Measurements from ENCODE around the gene PPP4R4. TPM values are rescaled to one million over a fixed set of nuclear protein-coding genes. Genes with fewer than 3 reads are reported as not detected.

The PPP4R4 gene
- total RNA-seq, 1 experiment from 2014 or later = 5.5 TPM

- intact Hi-C loops (cut with micrococcal nuclease) = no loop called here
- Histone ChIP-seq H3K4me1 (ENCODE audit: control insufficient read depth in 1 of 2, insufficient read depth in 2 of 2, low read length in 2 of 2) (no peaks in the 10 kb centered on the region), H3K9ac (ENCODE audit: low read length) (no peak overlapping the region), H3K36me3 (ENCODE audit: control insufficient read depth in 1 of 2, insufficient read depth in 2 of 2, low read length in 2 of 2) (no peaks in the 10 kb centered on the region), H3K9me3 (ENCODE audit: control insufficient read depth in 1 of 2, insufficient read depth in 1 of 2, low read depth in 1 of 2, low read length in 2 of 2) (peaks cover 0 to 7% of the 10 kb centered on the region in 2 experiments; a peak in 1 of 4 replicates), H4K20me1 (ENCODE audit: insufficient read depth) (no peaks in the 10 kb centered on the region), H3K4me2 (ENCODE audit: low read length) (no peak overlapping the region), H3K27me3 (ENCODE audit: insufficient read depth, low read length) (no peaks in the 10 kb centered on the region), H3K27ac (ENCODE audit: low read depth, low read length) (no peak overlapping the region), H3K9me2 (ENCODE audit: insufficient read depth) (no peaks in the 10 kb centered on the region), H2AFZ (ENCODE audit: low read depth, low read length, poor library complexity, severe bottlenecking) (no peak overlapping the region), H3K4me3 (replicated peaks in 1 of 2; ENCODE audit: low read depth in 1 of 2, low read length in 2 of 2) (no peak overlapping the region), H3K79me2 (ENCODE audit: insufficient read depth, low read length) (no peaks in the 10 kb centered on the region)
- CTCF ChIA-PET = no interaction called here
- BruUV-seq (replicated peaks) = no TSS peak
- RAD21 ChIA-PET (ENCODE audit: low non-redundant PET in 1 of 2, low total read pairs in 2 of 2, uncharacterized antibody in 2 of 2, unreplicated experiment in 2 of 2) = no interaction called here
- no peak for ATAC-seq
- POLR2A ChIA-PET = no interaction called here
- DNase-seq (ENCODE audit: low read depth, low spot score) = no peak
- TF ChIP-seq CTCF (IDR thresholded peaks at IDR 0.05 in 2 of 3, conservative IDR thresholded peaks at IDR 0.05 in 1 of 3; ENCODE audit: borderline replicate concordance in 1 of 3, insufficient read depth in 1 of 3, low read depth in 2 of 3, low read length in 2 of 3) = no peak
- no peak for TF ChIP-seq CBX3 (IDR thresholded peaks at IDR 0.05; ENCODE audit: low read depth)
- no peak for TF ChIP-seq EZH2phosphoT487 (IDR thresholded peaks at IDR 0.05; ENCODE audit: borderline replicate concordance)
- no peak for TF ChIP-seq POLR2AphosphoS5 (IDR thresholded peaks at IDR 0.05; ENCODE audit: low read depth, low read length)
- no peak for TF ChIP-seq TCF7L2 (IDR thresholded peaks at IDR 0.05; ENCODE audit: borderline replicate concordance, extremely low read depth, insufficient read depth, insufficient read length)
- TF ChIP-seq SP1 (IDR thresholded peaks at IDR 0.05; ENCODE audit: low read depth) = no peak
- TF ChIP-seq, protein P1, sequence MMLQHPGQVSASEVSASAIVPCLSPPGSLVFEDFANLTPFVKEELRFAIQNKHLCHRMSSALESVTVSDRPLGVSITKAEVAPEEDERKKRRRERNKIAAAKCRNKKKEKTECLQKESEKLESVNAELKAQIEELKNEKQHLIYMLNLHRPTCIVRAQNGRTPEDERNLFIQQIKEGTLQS (IDR thresholded peaks at IDR 0.05) = no peak
These were observed 129.0 kb downstream of the PPP4R4 start for GRCh38 chr14:94303111-94303510.

DNA sequence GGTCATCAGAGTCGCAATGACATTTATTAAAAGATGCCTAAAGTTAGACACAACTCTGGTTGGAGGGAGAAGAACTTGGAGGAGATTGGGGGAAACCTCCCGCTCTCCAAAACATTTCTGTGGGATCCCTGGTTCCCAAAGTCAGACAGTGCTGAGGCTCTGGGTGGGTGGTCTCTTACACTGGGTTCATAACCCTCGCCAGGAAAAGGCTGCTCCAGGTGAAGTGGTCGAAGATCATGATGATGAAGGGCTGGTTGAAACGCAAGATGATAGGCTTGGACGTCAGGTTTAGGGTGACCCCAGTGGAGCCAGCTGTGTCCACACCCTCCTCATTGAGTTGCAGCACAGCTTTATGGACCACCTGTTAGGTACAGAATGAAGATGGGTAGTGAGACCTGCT, 130.1 kb downstream of the PPP4R4 start:
- CTCF ChIA-PET = no interaction called here
- Histone ChIP-seq H3K79me2 (ENCODE audit: insufficient read depth, low read length) (no peaks in the 10 kb centered on the region), H3K4me2 (ENCODE audit: low read length) (no peak overlapping the region), H3K4me3 (replicated peaks in 1 of 2; ENCODE audit: low read depth in 1 of 2, low read length in 2 of 2) (no peak overlapping the region), H3K9me3 (ENCODE audit: control insufficient read depth in 1 of 2, insufficient read depth in 1 of 2, low read depth in 1 of 2, low read length in 2 of 2) (peaks cover 0 to 14% of the 10 kb centered on the region in 2 experiments; a peak in 1 of 4 replicates), H4K20me1 (ENCODE audit: insufficient read depth) (no peaks in the 10 kb centered on the region), H3K9ac (ENCODE audit: low read length) (no peak overlapping the region), H2AFZ (ENCODE audit: low read depth, low read length, poor library complexity, severe bottlenecking) (no peak overlapping the region), H3K9me2 (ENCODE audit: insufficient read depth) (no peaks in the 10 kb centered on the region), H3K4me1 (ENCODE audit: control insufficient read depth in 1 of 2, insufficient read depth in 2 of 2, low read length in 2 of 2) (no peaks in the 10 kb centered on the region), H3K27me3 (ENCODE audit: insufficient read depth, low read length) (no peaks in the 10 kb centered on the region), H3K36me3 (ENCODE audit: control insufficient read depth in 1 of 2, insufficient read depth in 2 of 2, low read length in 2 of 2) (no peaks in the 10 kb centered on the region), H3K27ac (ENCODE audit: low read depth, low read length) (no peak overlapping the region)
- POLR2A ChIA-PET = no interaction called here
- RAD21 ChIA-PET (ENCODE audit: low non-redundant PET in 1 of 2, low total read pairs in 2 of 2, uncharacterized antibody in 2 of 2, unreplicated experiment in 2 of 2) = no interaction called here
- DNase-seq (ENCODE audit: low read depth, low spot score) (no peak), ATAC-seq (no peak)
- intact Hi-C loops (cut with micrococcal nuclease) = no loop called here
- no TSS peak for BruUV-seq (replicated peaks)
- TF ChIP-seq POLR2AphosphoS5 (IDR thresholded peaks at IDR 0.05; ENCODE audit: low read depth, low read length) = no peak
- no peak for TF ChIP-seq POLR2A (IDR thresholded peaks at IDR 0.05; ENCODE audit: borderline replicate concordance, extremely low read depth, insufficient read depth, insufficient read length)
- no peak for TF ChIP-seq SIN3A (IDR thresholded peaks at IDR 0.05; ENCODE audit: low read depth)
- TF ChIP-seq EGR1 (IDR thresholded peaks at IDR 0.05; ENCODE audit: low read depth) = no peak
- TF ChIP-seq SRF (IDR thresholded peaks at IDR 0.05; ENCODE audit: low read depth) = no peak
